Measurements from ENCODE around the gene RBM18.

DNA sequence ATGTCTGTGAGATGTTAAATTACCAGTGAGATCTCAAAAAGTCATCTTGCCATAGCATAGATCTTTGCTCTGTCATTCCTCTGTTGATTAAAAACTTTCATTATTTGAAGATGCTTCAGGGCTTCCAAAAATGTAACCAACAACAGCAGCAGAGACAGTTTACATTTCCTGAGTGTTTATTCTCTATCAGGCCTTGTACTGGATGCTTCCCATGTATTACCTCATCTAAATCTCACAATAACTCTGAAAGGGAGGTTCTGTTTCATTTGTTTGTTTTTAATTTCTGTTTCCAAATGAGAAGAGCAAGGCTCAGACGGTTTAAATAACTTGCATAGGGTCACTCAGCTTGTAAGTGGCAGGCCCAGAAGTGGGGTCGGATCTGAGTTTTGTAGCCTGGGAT is 45.2 kb upstream of the RBM18 start:
- no peak for TF ChIP-seq EZH2phosphoT487 (IDR thresholded peaks at IDR 0.05; ENCODE audit: insufficient read depth, low read depth)
- TF ChIP-seq EZH2 (IDR thresholded peaks at IDR 0.05; ENCODE audit: insufficient read depth, poor library complexity, severe bottlenecking), result no peak

All from GM23248 (cell line).